HepG2 (cell line): Measurements from ENCODE around the gene NAT14. TPM values are rescaled to one million over a fixed set of nuclear protein-coding genes. Genes with fewer than 3 reads are reported as not detected.

Experiments
- ARID3A ChIP-seq: IDR thresholded peaks from 2 replicates; pipeline ENCODE4 v1.6.1; 2012; ENCODE audit warnings: low read depth, low read length, improper control_type of control experiment
- BORCS8-MEF2B ChIP-seq: sonication (generic); formaldehyde crosslinking; IDR thresholded peaks from 2 replicates; pipeline ENCODE4 v1.8.0; 2022; ENCODE audit warnings: mild to moderate bottlenecking, missing genetic modification reagents
- FUBP1 ChIP-seq: sonication (generic); formaldehyde crosslinking; IDR thresholded peaks from 2 replicates; pipeline ENCODE4 v1.5.1; 2020; ENCODE audit warnings: missing genetic modification reagents, mild to moderate bottlenecking, borderline replicate concordance
- KAT7 ChIP-seq: IDR thresholded peaks from 2 replicates; pipeline ENCODE4 v1.6.1; 2018; ENCODE audit warnings: borderline replicate concordance, missing compliant biosample characterization
- KDM5A ChIP-seq: fragments of 200-600 bp; sonication (generic); IDR thresholded peaks from 2 replicates; pipeline ENCODE4 v1.7.0; 2018; ENCODE audit warnings: antibody characterized with exemption, mild to moderate bottlenecking, low read length, borderline replicate concordance
- MXI1 ChIP-seq: IDR thresholded peaks from 3 replicates; pipeline ENCODE4 v1.6.1; 2012; ENCODE audit warnings: low read depth, low read length, inconsistent platforms, borderline replicate concordance
- MZF1 ChIP-seq: sonication (generic); formaldehyde crosslinking; IDR thresholded peaks from 2 replicates; pipeline ENCODE4 v1.8.1; 2023; ENCODE audit warnings: mild to moderate bottlenecking, missing genetic modification reagents, borderline replicate concordance
- SNAPC2 ChIP-seq: sonication (generic); formaldehyde crosslinking; IDR thresholded peaks from 2 replicates; pipeline ENCODE4 v1.8.1; 2022; ENCODE audit warnings: mild to moderate bottlenecking, missing genetic modification reagents
- TBX3 ChIP-seq: fragments of 450-650 bp; IDR thresholded peaks from 2 replicates; pipeline ENCODE4 v1.6.1; 2017; ENCODE audit warnings: antibody characterized with exemption, mild to moderate bottlenecking, inconsistent platforms, borderline replicate concordance
- TEAD3 ChIP-seq: optimal IDR thresholded peaks from 2 replicates; pipeline ENCODE3; 2016; ENCODE audit warnings: borderline replicate concordance
- ZNF646 ChIP-seq: sonication (generic); formaldehyde crosslinking; IDR thresholded peaks from 2 replicates; pipeline ENCODE4 v1.9.0; 2021; ENCODE audit warnings: mild to moderate bottlenecking, missing genetic modification reagents
- polyA plus RNA-seq, 8 experiments: library from polyadenylated mRNA; depleted of rRNA in 3 of 8; stranded (reverse) in 7 of 8; unstranded in 1 of 8; fragments of >200 nt; fragmentation: Illumina TruSeq in 4 of 8; extraction: Trizol in 4 of 8; gene quantifications; 2 replicates each; pipeline versions ENCODE4 v1.2.1 to v1.2.3, GENCODE V29; 2011 to 2016; ENCODE audit warnings: low read depth in 4 of 8, missing spikeins in 1 of 8, mixed read lengths in 1 of 8; ENCODE audit not compliant: insufficient read depth in 1 of 8
- total RNA-seq, 5 experiments: library from RNA; depleted of rRNA; stranded (reverse); fragments of >200 nt; fragmentation: Illumina TruSeq; extraction: Trizol; gene quantifications; 2 replicates each; pipeline ENCODE4 v1.2.3, GENCODE V29; 2016; ENCODE audit warnings: low read depth in 1 of 5
- TF ChIP-seq, protein P1 (sequence below): sonication (generic); formaldehyde crosslinking; IDR thresholded peaks from 2 replicates; pipeline ENCODE4 v1.5.0; 2020; ENCODE audit warnings: mild to moderate bottlenecking, missing genetic modification reagents
- TF ChIP-seq, protein P2 (sequence below): sonication (generic); formaldehyde crosslinking; IDR thresholded peaks from 2 replicates; pipeline ENCODE4 v1.4.0; 2020; ENCODE audit warnings: missing genetic modification reagents, mild to moderate bottlenecking, borderline replicate concordance

Gene NAT14
- total and polyA plus RNA-seq, 2 of the 13 experiments (the other 11 are each of a cell fraction or from before 2014, with no cell fraction given): 20.7 to 22.3 TPM

DNA sequence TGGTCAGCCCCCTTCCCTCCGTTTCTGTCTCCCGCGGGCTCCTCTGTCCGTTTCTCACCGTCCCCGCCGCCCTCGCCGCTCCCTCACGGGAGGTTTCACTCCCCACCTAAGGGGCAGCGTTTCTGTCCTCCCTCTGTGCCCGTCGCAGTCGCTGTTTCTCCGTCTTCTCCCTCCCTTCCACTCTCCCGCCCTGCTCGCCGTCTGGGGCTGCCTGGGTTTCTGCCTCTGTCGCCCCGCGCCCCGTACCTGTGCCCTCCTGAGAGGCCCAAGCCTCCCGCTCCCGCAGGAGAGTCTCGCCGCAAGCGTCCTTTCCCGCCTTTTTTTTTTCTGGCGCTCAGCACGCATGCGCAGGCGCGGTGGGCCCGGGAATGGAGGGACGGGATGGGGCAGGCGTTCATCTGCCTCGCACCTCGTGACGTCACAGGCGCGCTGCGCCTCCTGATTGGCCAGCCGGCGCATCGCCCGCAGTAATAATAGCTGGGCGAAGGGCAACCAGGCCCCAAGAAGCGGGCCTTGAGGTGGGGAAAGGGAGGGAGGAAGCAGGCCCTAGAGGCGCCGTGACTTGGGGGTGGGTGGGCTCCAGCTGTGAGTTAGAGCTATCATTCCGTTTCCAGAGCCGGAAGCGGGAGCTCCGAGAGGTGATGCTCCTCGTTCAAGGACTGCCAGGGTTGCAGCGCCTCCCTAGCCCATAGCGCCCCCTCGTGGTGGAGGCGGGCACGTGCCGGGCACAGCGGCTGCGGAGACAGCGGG lies 18.7 kb downstream of the NAT14 start (continued):
- TF ChIP-seq, protein P1, sequence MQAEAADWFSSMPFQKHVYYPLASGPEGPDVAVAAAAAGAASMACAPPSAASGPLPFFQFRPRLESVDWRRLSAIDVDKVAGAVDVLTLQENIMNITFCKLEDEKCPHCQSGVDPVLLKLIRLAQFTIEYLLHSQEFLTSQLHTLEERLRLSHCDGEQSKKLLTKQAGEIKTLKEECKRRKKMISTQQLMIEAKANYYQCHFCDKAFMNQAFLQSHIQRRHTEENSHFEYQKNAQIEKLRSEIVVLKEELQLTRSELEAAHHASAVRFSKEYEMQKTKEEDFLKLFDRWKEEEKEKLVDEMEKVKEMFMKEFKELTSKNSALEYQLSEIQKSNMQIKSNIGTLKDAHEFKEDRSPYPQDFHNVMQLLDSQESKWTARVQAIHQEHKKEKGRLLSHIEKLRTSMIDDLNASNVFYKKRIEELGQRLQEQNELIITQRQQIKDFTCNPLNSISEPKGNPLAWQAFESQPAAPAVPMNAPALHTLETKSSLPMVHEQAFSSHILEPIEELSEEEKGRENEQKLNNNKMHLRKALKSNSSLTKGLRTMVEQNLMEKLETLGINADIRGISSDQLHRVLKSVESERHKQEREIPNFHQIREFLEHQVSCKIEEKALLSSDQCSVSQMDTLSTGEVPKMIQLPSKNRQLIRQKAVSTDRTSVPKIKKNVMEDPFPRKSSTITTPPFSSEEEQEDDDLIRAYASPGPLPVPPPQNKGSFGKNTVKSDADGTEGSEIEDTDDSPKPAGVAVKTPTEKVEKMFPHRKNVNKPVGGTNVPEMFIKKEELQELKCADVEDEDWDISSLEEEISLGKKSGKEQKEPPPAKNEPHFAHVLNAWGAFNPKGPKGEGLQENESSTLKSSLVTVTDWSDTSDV (CRISPR knock-in tag): no peak
- no peak for TF ChIP-seq ARID3A
- 0 out of 2 replicates have a peak, but pooled peaks have one; percentile 20 for TF ChIP-seq BORCS8-MEF2B (CRISPR knock-in tag)
- peak; percentile 69 for TF ChIP-seq TEAD3
- no peak for TF ChIP-seq TBX3
- TF ChIP-seq SNAPC2: no peak
- TF ChIP-seq KAT7 (CRISPR knock-in tag): peak; percentile 41; the same call in 1 of the 2 replicates
- TF ChIP-seq MXI1: no peak; the same call in 2 of the 3 replicates
- no peak for TF ChIP-seq FUBP1
- TF ChIP-seq, protein P2, sequence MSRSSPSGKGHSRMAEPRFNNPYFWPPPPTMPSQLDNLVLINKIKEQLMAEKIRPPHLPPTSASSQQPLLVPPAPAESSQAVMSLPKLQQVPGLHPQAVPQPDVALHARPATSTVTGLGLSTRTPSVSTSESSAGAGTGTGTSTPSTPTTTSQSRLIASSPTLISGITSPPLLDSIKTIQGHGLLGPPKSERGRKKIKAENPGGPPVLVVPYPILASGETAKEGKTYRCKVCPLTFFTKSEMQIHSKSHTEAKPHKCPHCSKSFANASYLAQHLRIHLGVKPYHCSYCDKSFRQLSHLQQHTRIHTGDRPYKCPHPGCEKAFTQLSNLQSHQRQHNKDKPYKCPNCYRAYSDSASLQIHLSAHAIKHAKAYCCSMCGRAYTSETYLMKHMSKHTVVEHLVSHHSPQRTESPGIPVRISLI: peak; percentile 57; the same call in 1 of the 2 replicates
- TF ChIP-seq ZNF646 (CRISPR knock-in tag): peak; percentile 42; the same call in 1 of the 2 replicates
- TF ChIP-seq KDM5A: no peak
- no peak for TF ChIP-seq MZF1 (CRISPR knock-in tag)
